ENCODE results near the gene KLHL22.
"Not testable (repeated sequence)": the region's sequence is repeated elsewhere in the genome, so short reads cannot be mapped to it uniquely, and the experiment has no call there.

KLHL22 gene

DNA sequence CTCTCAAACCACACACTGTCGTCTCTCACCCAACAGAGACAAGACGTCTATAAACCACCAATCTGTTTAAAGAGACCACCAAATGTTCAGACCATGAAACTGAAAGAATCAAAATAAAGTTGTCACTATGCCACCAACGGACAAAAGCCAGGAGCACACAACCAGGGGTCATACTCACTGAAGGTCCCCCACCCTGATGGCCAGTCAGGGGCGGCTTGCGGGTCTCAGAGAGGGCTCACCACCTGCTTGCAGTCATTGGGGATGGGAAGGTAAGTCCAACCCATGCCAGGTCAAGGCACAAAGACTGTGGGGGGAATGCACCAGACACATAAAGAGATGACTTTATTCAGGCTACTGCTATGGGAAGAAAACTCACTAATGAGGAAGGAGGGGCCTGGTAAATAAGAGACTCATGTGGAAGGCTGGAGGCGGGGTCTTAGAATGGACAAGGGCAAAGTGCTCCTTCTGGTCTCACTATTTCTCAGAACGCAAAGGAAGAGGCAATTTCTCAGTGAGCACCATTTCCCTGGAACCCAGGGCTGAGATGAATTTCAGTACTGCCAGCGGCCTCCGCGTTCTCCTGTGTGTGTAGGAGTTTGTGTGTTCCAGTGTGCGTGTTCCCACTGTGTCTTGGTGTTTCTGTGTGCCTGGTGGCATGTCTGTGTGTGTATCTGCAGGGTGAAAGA, 75.3 kb downstream of the KLHL22 start:
- no peak for DNase-seq (ENCODE audit: low read depth)

DNA sequence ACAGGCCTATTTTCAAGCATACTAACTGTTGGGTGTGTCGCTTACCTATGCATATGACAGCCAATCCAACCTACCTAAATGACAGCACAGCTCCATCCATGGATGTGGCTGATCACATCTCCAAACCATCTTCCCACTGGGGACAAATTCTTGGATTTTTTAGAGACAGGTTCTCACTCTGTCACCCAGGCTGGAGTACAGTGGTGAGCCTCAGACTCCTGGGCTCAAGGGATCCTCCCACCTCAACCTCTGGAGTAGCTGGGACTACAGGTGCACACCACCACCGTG, 76.0 kb downstream of the KLHL22 start:
- no peak for DNase-seq (ENCODE audit: low read depth)

DNA sequence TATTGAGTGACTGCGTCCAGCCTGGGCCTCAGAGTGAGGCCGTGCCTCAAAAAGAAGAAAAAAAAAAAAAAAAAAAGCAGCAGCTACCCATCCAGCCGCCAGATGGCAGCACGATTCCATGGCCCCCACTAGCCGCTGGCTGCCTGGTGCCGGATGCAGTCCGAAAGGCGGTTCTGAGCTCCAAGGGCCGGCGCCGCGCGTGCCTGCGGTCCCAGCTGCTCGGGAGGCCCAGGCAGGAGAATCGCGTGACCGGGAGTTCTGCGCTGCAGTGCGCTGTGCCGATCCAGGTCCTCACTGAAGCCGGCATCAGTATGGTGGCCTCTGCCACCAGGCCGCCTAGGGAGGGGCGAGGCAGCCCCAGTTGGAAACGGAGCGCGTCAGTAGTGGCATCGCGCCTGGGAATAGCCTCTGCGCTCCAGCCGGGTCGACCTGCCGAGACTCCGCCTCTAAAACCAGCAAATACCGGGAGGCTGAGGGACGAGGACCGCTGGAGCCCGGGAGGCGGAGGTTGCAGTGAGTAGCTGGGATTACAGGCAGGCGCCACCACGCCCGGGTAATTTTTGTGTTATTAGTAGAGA, 77.3 kb downstream of the KLHL22 start:
- peak; percentile 88 for DNase-seq (ENCODE audit: low read depth)

DNA sequence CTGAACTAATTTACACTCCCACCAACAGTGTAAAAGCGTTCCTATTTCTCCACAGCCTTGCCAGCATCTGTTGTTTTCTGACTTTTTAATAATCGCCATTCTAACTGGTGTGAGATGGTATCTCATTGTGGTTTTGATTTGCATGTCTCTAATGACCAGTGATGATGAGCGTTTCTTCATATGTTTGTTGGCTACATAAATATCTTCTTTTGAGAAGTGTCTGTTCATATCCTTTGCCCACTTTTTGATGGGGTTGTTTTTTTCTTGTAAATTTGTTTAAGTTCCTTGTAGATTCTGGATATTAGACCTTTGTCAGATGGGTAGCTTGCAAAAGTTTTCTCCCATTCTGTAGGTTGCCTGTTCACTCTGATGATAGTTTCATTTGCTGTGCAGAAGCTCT, 79.9 kb downstream of the KLHL22 start:
- not testable (repeated sequence) for DNase-seq (ENCODE audit: low read depth)

DNA sequence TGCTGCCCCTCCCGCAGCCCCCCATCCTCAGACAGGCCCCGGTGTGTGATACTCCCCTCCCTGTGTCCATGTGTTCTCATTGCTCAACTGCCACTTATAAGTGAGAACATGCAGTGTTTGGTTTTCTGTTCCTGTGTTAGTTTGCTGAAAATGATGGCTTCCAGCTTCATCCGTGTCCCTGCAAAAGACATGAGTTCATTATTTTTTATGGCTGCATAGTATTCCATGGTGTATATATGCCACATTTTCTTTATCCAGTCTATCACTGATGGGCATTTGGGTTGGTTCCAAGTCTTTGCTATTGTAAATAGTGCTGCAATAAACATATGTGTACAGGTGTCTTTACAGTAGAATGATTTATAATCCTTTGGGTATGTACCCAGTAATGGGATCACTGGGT, 80.4 kb downstream of the KLHL22 start:
- DNase-seq (ENCODE audit: low read depth): not testable (repeated sequence)

DNA sequence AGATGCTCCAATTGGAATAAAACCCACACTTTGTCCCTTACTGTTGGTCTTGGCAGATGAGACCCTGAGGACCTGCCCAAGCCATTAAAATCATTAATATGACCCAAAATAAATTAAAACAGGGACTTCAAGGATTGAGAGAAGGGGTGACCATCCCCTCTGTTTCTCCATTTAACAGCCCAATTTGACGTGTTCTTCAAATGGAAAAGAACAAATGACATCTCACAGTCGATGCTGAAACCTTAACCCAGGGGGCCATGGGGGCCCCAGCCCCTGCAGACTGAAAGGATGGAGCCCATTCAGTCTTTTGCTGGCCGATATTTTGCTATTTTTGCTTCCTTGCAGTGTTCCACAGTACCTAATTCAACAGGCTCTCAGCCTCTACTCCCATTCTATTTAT, 81.1 kb downstream of the KLHL22 start:
- no peak for DNase-seq (ENCODE audit: low read depth)

DNA sequence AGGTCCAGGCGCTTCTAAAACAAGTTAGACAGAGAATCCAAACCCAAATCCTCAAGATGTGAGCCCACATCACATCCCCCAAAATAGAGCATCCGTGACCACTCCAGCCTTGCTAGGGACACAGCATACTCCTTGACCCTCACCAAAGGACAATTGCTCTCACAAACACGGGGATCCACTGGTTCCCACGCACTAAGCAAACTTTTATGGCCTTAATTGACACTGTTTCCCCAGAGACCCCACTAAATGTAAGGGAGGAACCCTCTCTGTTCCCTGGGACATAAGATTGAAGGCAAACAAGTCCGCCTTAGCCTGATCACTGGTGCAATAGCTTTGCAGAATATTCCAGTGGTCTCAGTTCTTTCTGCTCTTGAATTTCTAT, 81.5 kb downstream of the KLHL22 start:
- no peak for DNase-seq (ENCODE audit: low read depth)

DNA sequence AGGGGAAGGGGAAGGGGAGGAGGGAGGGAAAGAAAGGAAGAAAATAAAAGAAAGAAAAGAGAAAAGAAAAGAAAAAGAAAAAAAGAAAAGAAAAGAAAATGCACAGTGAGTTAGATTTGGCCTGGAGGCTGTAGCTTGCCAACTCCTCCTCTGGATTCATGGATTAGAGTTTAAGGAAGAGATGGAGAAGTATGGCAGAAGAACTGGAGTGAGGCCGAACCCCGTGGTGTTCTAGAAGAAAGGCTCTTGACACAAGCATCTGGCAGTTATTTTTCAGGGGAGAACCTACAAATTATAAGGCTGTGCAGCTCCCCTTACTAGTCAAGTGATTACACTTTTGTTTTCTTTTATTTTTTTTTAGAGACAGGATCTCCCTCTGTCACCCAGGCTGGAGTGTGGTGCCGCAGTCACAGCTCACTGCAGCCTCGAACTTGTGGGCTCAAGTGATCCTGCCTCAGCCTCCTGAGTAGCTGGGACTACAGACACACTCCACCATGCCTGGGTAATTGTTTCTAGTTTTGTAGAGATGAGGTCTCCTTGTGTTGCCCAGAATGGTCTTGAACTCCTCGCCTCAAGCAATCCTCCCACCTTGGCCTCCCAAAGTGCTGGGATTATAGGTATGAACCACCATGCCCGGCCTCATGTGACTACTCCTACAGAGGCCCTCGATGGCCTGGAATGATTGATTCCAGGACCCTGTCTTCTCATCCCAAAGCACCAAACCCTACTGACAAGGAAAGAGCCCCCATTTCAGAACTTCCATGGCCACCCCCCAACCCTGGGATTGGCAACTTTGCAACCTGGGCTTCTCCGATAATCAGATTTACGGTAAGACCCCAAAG, 82.2 kb downstream of the KLHL22 start:
- no peak for DNase-seq (ENCODE audit: low read depth)

DNA sequence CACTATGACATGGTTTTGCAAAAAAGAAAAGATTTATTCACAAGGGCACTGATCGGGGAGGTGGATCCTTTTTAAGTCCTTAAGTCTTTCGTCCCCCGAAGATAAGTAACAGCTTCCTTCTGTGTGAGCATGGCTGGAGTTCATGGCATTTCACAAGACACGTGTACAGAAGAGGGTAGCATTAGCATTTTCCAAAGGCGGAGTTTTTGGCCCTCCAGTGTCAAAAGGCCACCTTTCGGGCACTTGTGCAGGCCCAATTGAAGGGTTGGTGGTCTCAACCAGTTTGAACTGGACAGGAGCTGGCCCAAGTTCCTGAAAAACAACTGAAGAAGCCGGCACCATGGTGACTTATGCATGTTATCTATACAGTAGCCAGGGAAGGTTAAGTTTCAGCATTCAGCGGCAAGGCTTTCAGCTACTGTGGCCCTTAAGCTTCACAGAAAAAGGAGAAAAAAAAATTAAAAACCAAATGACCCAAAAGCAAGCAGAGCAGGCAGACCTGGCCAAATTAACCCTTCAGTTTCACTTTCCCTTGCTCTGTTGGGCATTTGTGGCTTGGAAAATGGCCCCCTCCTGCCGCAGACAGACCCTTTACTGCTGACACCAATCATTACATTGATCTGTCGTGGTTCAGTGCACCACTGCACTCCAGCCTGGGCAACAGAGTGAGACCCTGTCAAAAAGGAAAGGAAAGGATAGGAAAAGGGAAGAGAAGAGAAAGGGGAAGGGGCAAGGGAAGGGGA, 83.0 kb downstream of the KLHL22 start:
- DNase-seq (ENCODE audit: low read depth): no peak

DNA sequence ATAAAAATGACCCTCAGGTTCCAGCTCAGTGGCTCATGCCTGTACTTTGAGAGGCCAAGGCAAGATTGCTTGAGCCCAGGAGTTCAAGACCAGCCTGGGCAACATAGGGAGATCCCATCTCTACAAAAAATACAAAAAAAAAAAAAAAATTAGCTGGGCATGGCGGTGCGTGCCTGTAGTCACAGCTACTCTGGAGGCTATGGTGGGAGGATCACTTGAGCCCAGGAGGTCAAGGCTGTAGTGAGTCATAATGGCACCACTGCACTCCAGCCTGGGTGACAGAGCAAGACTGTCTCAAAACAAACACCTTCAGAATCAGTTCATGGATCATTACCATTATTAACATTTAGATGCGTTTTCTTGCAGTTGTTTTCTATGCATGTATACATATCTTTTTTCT, 86.2 kb downstream of the KLHL22 start:
- not testable (repeated sequence) for DNase-seq (ENCODE audit: low read depth)

DNA sequence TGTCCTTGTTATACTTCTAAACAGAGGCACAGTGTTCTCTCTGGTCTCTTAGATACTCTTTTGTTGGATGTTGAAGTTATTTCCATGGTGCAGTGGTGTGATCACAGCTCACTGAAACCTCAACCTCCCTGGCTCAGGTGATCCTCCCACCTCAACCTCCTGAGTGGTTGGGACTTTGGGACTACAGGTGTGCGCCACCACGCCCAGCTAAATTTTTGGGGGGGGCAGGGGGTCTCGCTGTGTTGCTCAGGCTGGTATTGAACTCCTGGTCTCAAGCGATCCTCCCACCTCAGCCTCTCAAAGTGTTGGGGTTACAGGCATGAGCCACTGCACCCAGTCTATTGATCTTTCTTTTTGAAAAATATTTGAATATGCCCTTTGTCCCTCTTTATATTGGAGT, 86.7 kb downstream of the KLHL22 start:
- DNase-seq (ENCODE audit: low read depth): no peak

DNA sequence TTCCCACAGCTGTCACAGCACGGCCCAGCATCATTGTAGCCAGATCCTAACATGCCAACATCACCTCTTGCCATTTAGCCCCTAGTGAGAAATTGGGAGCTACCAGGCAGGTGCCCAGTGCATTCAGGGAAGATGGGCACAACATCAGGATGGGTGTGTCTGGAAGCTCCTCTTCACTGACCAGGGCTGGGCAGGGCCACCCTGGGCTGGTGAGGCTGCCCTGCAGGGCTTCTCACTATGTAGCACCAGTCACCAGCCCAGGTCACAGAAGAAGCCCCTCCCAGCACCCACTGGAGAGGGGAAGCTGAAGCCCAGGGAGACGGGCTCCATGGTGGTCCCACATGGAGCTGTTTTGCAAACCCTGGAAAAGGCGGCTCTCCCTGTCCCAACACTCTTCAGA, 87.8 kb downstream of the KLHL22 start:
- DNase-seq (ENCODE audit: low read depth): no peak

DNA sequence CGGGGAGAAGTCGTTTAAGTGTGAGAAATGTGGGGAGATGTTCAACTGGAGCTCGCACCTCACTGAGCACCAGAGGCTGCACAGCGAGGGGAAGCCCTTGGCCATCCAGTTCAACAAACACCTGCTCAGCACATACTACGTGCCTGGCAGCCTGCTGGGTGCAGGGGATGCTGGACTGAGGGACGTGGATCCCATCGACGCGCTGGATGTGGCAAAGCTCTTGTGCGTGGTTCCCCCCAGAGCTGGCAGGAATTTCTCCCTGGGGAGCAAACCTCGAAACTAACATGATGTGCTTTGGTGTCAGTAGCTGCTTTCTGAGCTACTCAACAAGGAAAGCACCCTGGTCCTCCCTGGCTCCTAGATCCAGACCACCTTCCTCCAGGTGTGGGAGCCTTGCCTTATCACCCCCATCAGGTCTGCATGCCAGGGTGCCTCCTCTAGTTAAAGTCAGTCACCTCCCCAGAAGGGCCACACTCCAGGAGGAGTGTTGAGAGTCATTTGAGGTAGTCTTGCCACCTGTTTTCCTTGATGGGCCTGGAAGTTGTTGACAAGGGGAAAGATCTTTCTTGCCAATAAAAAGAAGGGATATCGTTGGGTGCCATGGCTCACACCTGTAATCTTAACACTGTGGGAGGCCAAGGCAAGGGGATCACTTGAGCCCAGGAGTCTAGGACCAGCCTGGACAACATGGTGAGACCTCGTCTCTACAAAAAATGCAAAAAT, 88.7 kb downstream of the KLHL22 start:
- DNase-seq (ENCODE audit: low read depth): no peak

DNA sequence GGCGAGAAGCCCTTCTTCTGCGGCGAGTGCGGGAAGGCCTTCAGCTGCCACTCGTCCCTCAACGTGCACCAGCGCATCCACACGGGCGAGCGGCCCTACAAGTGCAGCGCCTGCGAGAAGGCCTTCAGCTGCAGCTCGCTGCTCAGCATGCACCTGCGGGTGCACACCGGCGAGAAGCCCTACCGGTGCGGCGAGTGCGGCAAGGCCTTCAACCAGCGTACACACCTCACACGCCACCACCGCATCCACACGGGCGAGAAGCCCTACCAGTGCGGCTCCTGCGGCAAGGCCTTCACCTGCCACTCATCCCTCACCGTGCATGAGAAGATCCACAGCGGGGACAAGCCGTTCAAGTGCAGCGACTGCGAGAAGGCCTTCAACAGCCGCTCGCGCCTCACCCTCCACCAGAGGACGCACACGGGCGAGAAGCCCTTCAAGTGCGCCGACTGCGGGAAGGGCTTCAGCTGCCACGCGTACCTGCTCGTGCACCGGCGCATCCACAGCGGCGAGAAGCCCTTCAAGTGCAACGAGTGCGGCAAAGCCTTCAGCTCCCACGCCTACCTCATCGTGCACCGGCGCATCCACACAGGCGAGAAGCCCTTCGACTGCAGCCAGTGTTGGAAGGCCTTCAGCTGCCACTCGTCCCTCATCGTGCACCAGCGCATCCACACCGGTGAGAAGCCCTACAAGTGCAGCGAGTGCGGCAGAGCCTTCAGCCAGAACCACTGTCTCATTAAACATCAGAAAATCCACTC, 89.5 kb downstream of the KLHL22 start:
- no peak for DNase-seq (ENCODE audit: low read depth)

DNA sequence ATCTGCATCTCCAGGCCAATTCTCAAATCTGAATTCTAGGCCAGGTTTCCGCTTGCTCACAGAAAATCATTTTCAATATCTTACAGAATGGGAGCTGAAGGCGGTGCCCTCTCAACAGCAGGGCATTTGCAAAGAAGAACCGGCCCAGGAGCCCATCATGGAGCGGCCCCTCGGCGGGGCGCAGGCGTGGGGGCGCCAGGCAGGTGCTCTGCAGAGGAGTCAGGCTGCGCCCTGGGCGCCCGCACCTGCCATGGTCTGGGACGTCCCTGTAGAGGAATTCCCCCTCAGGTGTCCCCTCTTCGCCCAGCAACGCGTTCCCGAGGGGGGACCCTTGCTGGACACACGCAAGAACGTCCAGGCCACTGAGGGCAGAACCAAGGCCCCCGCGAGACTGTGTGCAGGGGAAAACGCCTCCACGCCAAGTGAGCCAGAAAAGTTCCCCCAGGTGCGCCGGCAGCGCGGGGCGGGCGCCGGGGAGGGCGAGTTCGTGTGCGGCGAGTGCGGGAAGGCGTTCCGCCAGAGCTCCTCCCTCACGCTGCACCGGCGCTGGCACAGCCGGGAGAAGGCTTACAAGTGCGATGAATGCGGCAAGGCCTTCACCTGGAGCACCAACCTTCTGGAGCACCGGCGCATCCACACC, 90.2 kb downstream of the KLHL22 start:
- DNase-seq (ENCODE audit: low read depth): no peak

DNA sequence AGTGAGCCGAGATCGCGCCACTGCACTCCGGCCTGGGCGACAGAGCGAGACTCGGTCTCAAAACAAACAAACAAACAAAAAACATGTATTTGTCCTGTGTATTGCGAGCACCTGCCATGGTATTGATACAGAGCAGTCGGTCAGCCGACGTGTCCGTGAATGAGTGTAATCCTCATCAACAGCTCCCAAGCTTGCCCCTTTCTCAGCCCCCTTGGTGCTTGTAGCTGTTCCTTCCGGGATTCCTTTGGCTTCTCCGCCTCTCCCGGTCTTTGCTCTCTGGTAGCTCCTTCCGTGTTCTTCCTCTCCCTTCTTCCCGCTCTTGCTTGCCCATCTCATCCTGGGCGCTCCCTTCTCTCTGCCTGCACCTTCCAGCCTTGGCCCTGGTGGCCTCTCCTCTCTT, 90.7 kb downstream of the KLHL22 start:
- DNase-seq (ENCODE audit: low read depth): no peak

DNA sequence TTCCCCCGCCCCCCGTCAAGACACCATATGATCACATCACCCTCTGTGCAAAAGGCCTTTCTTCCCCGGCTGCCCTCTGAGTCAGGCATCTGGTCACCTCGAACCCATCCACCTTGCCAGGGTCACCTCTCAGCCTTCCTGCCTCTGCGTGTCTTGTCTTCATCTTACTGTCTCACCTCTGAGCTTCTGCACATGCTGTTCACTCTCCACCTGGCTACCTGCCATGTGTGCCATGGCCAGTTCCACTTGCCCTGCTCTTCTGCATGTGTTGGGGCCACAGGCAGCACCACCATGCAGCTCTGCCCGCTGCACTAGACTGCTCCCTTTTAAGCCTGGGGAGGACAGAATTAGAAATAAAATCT, 91.8 kb downstream of the KLHL22 start:
- DNase-seq (ENCODE audit: low read depth): no peak

DNA sequence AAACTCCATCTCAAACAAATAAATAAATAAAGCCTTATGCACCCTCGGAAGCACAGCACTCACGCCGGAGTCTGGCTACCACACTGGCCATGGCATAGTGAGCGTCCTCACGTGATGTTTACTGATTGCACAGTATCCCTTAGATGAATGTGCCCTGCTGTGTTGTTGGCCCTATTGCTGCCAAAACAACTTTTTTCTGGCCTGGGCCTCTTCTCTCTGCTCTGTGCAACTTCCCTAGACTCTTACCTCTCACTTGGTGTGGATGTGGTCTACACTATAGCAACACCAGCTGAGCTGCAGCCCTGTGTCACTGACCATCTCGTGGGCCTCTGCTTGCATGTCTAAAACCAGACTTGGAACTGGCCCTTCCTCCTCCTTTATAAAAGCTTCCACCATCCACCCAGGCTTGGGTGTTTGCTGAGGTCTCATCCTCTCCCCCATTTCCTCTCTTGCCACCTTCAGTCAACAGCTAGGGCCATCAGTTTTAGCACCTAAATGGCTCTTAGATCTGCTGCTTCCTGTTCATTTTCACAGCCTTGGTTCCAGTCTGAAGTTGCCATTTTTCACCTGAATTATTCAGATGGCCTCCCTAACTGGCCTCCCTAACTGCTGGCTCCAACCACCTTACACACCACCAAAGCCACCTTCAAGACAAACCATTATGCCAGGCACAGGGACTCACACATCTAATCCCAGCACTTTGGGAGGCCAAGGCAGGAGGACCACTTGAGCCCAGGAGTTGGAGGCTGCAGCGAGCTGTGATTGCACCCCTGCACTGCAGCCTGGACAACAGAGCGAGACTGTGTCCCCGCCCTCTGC, 92.4 kb downstream of the KLHL22 start:
- DNase-seq (ENCODE audit: low read depth): no peak

DNA sequence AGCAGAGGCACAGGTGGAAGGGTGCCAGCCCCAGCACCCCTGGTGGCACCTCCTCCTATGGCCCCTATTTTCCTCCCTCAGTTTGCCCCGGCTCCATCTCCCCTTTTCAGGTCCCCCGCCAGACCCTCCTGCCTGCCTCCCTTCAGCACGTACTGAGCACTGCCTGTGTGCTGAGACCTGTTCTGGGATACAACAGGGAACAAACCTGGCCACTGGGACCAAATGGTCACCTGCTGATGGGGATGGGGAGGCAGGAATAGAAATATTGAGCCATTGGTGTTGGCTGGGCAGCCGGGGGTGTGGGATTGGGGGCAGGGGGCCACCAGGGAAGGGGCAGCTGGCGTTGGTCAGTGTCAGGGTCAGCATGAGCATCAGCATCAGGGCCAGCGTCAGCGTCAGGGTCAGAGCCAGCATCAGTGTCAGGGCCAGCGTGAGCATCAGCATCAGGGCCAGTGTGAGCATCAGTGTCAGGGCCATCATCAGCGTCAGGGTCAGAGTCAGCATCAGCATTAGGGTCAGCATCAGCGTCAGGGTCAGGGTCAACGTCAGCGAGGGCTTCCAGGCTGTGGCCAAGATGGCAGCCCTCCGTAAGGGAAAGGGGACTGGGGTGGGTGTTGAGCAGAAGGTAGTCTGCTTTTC, 94.1 kb downstream of the KLHL22 start:
- no peak for DNase-seq (ENCODE audit: low read depth)
